Transverse colon (tissue), 3 donors: ENCODE results near the gene JPH3.

ENCODE experiments used
- CTCF ChIP-seq, 5 experiments: fragments of 200-600 bp in 3 of 5; fragments of 450-650 bp in 2 of 5; sonication (generic) in 3 of 5; IDR thresholded peaks; 1 replicate in 2 of 5; 2 replicates in 3 of 5; pipeline ENCODE4 v1.5.1; 2016 to 2017; ENCODE audit warnings: antibody characterized with exemption in 5 of 5, inconsistent platforms in 3 of 5, mild to moderate bottlenecking in 2 of 5, moderate library complexity in 1 of 5
- EP300 ChIP-seq: sonication (generic); formaldehyde crosslinking; IDR thresholded peaks from one replicate; pipeline ENCODE4 v1.6.1; 2017; ENCODE audit warnings: antibody characterized with exemption, low read depth

DNA sequence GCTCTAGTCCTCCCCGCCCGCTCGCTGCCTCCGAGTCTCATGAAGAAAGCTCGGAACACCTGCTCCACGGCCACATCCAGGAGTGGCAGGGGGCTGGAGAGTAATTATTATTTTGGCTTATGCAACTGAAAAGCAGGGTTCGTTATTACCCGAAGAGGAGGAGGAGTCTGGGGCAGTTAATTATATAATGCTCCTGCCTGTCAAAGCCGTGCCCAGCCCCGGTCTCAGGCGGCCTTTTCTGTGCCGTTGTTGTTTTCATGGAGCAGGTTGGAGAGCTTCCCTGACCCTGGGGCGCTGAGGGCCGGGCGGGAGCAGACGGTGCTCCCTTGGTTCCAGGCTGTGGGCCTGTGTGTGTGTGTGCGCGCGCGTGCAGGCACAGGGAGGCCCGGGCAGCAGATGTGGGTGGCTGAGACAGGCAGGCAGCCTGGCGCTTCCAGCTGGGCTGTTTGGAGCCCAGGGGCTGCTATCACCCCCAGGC is 2.4 kb downstream of the JPH3 start:
- no peak for TF ChIP-seq CTCF (IDR thresholded peaks at IDR 0.05)
- TF ChIP-seq EP300: no peak
